Subcutaneous adipose tissue (tissue), 4 donors: ENCODE data around the gene AFF4. TPM values are rescaled to one million over a fixed set of nuclear protein-coding genes. Genes with fewer than 3 reads are reported as not detected.

Experiments
- total RNA-seq, 4 donors: library from RNA; depleted of rRNA; stranded (reverse); fragments of >200 nt; gene quantifications; one replicate each; pipeline ENCODE4 v1.1.0, GENCODE V29; 2016
- TF ChIP-seq, protein P1 (sequence below): fragments of 450-650 bp; IDR thresholded peaks from one replicate; pipeline ENCODE4 v1.5.1; 2016; ENCODE audit warnings: low read depth, mild to moderate bottlenecking, control low read depth, antibody characterized with exemption, moderate library complexity

The AFF4 gene
- total RNA-seq, 4 donors from 2014 or later = 61.6 to 84.1 (median 67.1) TPM

DNA sequence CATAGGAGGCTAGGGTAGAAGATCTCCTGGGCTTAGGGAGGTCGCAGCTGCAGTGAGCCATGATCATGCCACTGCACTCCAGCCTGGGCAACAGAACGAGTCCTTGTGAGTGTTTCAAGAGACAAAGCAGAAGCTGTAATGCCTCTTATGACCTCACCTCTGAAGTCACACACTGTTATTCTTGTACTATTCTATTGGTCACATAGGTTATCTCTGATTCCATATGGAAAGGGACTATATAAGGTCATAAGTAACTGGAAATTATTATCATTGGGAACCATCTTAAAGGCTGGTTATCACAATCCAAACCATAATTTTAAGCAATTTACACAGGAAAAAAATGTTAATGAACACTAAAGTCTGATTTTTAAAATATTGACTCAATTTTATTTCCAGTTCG, 17.9 kb upstream of the AFF4 start:
- TF ChIP-seq, protein P1, sequence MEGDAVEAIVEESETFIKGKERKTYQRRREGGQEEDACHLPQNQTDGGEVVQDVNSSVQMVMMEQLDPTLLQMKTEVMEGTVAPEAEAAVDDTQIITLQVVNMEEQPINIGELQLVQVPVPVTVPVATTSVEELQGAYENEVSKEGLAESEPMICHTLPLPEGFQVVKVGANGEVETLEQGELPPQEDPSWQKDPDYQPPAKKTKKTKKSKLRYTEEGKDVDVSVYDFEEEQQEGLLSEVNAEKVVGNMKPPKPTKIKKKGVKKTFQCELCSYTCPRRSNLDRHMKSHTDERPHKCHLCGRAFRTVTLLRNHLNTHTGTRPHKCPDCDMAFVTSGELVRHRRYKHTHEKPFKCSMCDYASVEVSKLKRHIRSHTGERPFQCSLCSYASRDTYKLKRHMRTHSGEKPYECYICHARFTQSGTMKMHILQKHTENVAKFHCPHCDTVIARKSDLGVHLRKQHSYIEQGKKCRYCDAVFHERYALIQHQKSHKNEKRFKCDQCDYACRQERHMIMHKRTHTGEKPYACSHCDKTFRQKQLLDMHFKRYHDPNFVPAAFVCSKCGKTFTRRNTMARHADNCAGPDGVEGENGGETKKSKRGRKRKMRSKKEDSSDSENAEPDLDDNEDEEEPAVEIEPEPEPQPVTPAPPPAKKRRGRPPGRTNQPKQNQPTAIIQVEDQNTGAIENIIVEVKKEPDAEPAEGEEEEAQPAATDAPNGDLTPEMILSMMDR = no peak

DNA sequence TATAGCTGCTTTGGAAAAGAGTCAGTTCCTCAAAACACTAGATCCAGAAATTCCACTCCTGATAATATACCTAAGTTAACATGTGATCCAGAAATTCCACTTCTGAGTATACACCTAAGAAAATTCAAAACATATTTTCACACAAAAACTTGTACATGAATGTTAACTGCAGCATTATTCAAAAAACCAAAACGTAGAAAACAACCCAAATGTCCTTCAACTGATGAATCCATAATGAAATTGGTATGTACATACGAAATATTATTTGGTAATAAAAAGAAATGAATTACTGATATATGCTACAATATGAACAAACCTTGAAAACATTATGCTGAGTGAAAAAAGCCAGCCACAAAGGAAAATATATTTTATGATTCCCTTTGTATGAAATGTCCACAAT, 16.5 kb upstream of the AFF4 start:
- TF ChIP-seq, protein P1 = no peak

DNA sequence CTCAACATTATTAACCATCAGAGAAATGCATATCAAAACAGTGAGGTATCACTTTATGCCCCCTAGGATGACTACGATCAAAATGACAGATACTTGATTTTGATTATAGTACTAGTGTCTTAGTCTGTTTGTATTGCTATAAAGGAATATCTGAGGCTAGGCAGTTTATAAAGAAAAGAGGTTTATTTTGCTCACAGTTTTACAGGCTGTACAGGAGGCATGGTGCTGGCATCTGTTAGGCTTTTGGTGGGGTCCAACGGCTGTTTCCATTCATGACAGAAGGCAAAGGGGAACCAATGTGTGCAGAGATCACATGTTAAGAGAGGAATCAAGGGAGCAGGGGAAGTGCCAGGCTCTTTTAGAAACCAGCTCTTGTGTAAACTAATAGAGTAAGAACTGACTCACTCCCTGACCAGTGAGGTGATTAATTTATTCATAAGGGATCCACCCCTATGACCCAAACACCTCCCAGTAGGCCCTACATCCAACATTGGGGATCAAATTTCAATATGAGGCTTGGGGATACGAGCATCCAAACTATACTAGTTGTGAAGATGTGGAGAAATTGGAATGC, 16.0 kb upstream of the AFF4 start:
- TF ChIP-seq, protein P1 = no peak

DNA sequence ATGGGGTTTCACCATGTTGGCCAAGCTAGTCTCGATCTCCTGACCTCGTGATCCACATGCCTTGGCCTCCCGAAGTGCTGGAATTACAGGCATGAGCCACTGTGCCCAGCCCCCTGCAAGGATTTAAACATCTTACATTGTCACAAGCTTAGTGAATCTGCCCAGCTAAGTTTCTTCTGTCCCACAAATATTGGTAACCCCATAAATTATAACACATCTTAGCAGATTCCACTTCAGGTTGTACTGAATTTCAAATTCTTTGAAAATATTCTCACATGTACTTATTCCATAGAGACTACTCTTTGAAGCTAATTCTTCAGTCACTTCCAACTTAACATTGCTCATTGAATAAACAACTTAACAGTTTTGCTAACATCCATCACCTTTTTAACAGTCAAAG, 13.4 kb upstream of the AFF4 start:
- TF ChIP-seq, protein P1 = no peak

DNA sequence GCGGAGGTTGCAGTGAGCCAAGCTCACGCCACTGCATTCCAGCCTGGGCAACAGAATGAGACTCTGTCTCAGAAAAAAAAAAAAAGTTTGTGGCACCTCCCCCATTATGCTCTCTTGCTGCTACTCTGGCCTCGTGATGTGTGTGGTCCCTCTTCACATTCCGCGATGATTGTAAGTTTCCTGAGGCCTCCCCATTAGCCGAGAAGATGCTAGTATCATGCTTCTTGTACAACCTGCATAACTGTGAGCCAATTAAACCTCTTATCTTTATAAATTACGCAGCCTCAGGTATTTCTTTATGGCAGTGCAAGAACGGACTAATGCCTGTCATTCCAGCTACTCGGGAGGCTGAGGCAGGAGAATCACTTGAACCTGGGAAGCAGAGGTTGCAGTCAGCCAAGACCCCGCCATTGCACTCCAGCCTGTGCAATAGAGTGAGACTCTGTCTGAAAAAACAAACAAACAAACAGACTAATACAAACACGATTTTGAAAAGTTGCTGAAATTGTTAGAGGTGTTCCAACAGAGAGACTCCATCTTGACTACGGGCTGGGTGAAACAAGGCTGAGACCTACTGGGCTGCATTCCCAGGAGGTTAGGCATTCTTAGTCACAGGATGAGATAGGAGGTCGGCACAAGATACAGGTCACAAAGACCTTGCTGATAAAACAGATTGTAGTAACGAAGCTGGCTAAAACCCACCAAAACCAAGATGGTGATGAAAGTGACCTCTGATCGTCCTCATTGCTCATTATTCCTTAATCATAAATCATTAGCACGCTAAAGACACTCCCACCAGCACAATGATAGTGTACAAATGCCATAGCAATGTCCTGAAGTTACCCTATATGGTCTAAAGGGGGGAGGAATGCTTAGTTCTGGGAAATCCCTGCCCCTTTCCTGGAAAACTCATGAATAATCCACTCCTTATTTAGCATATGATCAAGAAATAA, 8.3 kb upstream of the AFF4 start:
- TF ChIP-seq, protein P1 = no peak

DNA sequence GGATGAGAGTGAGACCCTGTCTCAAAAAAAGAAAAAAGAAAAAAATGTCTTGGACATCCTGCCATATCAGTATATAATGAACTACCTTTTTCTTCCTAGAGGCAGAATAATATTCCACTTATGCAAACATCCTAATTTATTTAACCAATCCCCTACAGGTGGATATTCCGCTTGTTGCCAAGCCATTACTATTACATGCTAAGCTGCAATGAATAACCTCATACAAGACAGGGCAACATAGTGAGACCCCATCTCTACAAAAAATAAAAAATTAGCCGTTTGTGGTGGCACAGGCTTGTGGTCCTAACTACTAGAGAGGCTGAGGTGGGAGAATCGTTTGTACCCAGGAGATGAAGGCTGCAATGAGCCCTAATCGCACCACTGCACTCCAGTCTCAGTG, 1.7 kb upstream of the AFF4 start:
- TF ChIP-seq, protein P1 = no peak

DNA sequence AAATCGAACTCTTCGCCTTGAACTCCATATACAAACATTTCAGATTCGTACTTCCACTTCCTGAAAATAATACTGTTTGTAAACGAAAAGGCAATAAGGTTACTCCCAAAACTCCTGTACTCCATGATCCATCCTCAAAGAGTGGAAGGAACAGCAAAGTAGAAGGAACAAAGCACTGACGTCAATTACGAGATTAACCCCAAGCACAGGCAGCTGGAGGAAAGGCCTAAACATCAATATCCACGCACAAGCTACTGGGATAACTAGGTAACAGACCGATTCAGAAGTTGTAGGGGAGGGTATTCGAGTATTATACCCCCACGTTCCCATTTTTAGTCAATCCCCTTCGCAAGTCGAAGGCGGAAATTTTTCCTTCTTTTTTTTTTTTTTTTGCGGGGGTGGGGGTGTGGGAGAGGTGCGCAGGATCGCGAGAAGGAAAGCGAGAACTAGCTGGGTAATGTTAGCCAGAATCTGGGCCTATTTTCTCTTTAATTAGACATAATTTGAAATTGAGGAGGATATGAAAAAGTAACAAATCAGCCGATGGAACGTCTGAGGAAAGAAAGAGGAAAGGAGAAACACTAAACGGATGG, 909 bp downstream of the AFF4 start:
- TF ChIP-seq, protein P1 = no peak
